ENCODE data around the gene KRCC1.

DNA sequence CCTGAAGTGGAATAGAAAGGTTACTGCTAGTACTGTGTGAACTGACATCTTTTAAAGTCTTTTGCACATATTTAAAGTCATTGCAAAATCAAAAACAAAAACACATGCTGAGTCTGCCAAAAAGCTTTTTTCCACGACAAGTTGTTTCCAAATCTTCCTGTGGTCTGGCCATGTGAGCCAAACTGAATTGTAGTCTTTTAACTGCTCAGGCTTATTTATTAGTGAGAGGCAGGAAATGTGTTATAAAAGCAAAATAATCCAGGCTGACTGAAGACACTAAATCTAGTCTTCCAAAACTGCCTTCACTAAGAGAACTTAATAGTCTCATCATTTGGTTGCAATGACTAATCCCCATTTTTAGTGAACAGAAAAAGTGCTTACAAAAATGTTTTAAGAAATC lies 2.3 kb downstream of the KRCC1 start:
- no peak for TF ChIP-seq POLR2AphosphoS5 (IDR thresholded peaks at IDR 0.05; ENCODE audit: low read depth, low read length)
- TF ChIP-seq SIN3A (IDR thresholded peaks at IDR 0.05; ENCODE audit: borderline replicate concordance, insufficient read depth, low read length), result no peak
- no peak for TF ChIP-seq TAF1 (IDR thresholded peaks at IDR 0.05; ENCODE audit: borderline replicate concordance, insufficient read depth, low read length)
- TF ChIP-seq, protein P1, sequence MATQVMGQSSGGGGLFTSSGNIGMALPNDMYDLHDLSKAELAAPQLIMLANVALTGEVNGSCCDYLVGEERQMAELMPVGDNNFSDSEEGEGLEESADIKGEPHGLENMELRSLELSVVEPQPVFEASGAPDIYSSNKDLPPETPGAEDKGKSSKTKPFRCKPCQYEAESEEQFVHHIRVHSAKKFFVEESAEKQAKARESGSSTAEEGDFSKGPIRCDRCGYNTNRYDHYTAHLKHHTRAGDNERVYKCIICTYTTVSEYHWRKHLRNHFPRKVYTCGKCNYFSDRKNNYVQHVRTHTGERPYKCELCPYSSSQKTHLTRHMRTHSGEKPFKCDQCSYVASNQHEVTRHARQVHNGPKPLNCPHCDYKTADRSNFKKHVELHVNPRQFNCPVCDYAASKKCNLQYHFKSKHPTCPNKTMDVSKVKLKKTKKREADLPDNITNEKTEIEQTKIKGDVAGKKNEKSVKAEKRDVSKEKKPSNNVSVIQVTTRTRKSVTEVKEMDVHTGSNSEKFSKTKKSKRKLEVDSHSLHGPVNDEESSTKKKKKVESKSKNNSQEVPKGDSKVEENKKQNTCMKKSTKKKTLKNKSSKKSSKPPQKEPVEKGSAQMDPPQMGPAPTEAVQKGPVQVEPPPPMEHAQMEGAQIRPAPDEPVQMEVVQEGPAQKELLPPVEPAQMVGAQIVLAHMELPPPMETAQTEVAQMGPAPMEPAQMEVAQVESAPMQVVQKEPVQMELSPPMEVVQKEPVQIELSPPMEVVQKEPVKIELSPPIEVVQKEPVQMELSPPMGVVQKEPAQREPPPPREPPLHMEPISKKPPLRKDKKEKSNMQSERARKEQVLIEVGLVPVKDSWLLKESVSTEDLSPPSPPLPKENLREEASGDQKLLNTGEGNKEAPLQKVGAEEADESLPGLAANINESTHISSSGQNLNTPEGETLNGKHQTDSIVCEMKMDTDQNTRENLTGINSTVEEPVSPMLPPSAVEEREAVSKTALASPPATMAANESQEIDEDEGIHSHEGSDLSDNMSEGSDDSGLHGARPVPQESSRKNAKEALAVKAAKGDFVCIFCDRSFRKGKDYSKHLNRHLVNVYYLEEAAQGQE (IDR thresholded peaks at IDR 0.05; ENCODE audit: insufficient read depth in 1 of 2, low read depth in 2 of 2, low read length in 2 of 2), result no peak
- no peak for TF ChIP-seq FOXP2 (optimal IDR thresholded peaks at IDR 0.05; ENCODE audit: borderline replicate concordance, extremely low read depth, extremely low read length, insufficient read depth)
